ENCODE data around the gene LARGE1. TPM values are rescaled to one million over a fixed set of nuclear protein-coding genes. Genes with fewer than 3 reads are reported as not detected.

LARGE1 gene
- total and polyA plus RNA-seq, 9 of the 15 experiments (the other 6 are each of a cell fraction or from before 2014, with no cell fraction given): 0.01 to 0.66 (median 0.14) TPM; not detected in 2

GRCh38 chr22:33330534-33330933 is 589.7 kb downstream of the LARGE1 start:
- H3K9me1 ChIP-seq (ENCODE audit: control insufficient read depth, insufficient read depth, low read length): no peaks in the 10 kb centered on the region
- no TSS peak for BruUV-seq (replicated peaks)
- no peaks in the 10 kb centered on the region for H3K79me2 ChIP-seq (ENCODE audit: control insufficient read depth, insufficient read depth, low read length)
- no peak for ATAC-seq
- H3K9ac ChIP-seq (ENCODE audit: insufficient read depth in 1 of 2, low read depth in 2 of 2, low read length in 2 of 2): no peak overlapping the region
- CTCF ChIA-PET (ENCODE audit: low intra/inter-chr PET ratio): no interaction called here
- intact Hi-C loops (cut with micrococcal nuclease): no loop called here
- H3K36me3 ChIP-seq (ENCODE audit: control insufficient read depth, insufficient read depth, low read length): no peaks in the 10 kb centered on the region
- no peak for DNase-seq (ENCODE audit: extremely low read depth in 1 of 4, low spot score in 3 of 4)
- no peak overlapping the region for H3K4me2 ChIP-seq (ENCODE audit: insufficient read depth, low read length)
- no peaks in the 10 kb centered on the region for H3K9me3 ChIP-seq (replicated peaks; ENCODE audit: control insufficient read depth, insufficient read depth, low read depth, low read length)
- H2AFZ ChIP-seq (ENCODE audit: low read depth, low read length): no peak overlapping the region
- in situ Hi-C loops (cut with MboI): no loop called here
- H3K4me3 ChIP-seq: no peak overlapping the region
- H4K20me1 ChIP-seq (replicated peaks; ENCODE audit: control insufficient read depth, insufficient read depth, low read length): no peaks in the 10 kb centered on the region
- WGBS (ENCODE audit: insufficient coverage, low coverage, missing lambda C conversion rate): 0% methylated on average over 2 of the region's 2 CpGs
- H3K4me1 ChIP-seq (replicated peaks in 1 of 2; ENCODE audit: control insufficient read depth in 2 of 2, insufficient read depth in 2 of 2, low read length in 2 of 2): no peaks in the 10 kb centered on the region
- no peak for FAIRE-seq
- no peak overlapping the region for H3K27ac ChIP-seq (ENCODE audit: extremely low read depth, low read depth, low read length)
- TF ChIP-seq ZNF12 (CRISPR knock-in tag; IDR thresholded peaks at IDR 0.05) (no peak), FOXP1 (CRISPR knock-in tag; IDR thresholded peaks at IDR 0.05) (no peak), ZNF232 (CRISPR knock-in tag; IDR thresholded peaks at IDR 0.05) (no peak), ZFP30 (CRISPR knock-in tag; IDR thresholded peaks at IDR 0.05; ENCODE audit: borderline replicate concordance) (no peak), SIRT6 (IDR thresholded peaks at IDR 0.05; ENCODE audit: low read depth, low read length) (no peak), CEBPB (tag; IDR thresholded peaks at IDR 0.05) (no peak), SETDB1 (IDR thresholded peaks at IDR 0.05; ENCODE audit: low read length) (no peak), MAX (CRISPR knock-in tag; IDR thresholded peaks at IDR 0.05) (no peak), ZNF316 (IDR thresholded peaks at IDR 0.05) (no peak), SREBF1 (IDR thresholded peaks at IDR 0.05; ENCODE audit: borderline replicate concordance, low read depth, low read length) (no peak), PRDM10 (IDR thresholded peaks at IDR 0.05; ENCODE audit: partially characterized antibody) (no peak)
- H3K27me3 ChIP-seq (ENCODE audit: control insufficient read depth in 2 of 2, insufficient read depth in 2 of 2, low read length in 2 of 2): no peaks in the 10 kb centered on the region
- POLR2A ChIA-PET: no interaction called here

All from K562 (cell line).